Measurements from ENCODE around the gene ATG13. TPM values are rescaled to one million over a fixed set of nuclear protein-coding genes. Genes with fewer than 3 reads are reported as not detected.
"Not testable (repeated sequence)": the region's sequence is repeated elsewhere in the genome, so short reads cannot be mapped to it uniquely, and the experiment has no call there.

The ATG13 gene
- polyA plus RNA-seq, 6 donors from 2014 or later = 43.3 to 70.8 (median 56.3) TPM

DNA sequence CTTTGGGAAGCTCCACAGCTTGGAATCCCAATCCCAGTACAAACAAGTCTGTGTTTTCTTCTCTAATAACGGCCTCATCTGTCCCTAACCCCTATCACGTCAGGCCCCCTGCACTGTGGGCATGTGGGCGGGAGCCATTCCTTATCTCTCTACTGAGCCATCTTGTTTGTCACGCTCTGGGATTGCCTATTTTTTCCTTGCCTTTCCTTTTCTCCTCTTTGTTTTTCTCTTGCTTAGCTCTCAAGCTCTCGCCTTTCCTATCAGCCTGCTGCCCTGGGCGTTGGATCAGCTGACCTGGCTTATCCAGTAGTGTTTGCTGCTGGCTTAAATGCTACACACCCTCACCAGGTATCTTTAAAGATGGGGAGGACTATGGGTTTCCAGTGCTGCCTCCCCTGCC, 47.3 kb downstream of the ATG13 start:
- H3K4me3 Mint-ChIP-seq = no peak overlapping the region
- peak overlapping the region in 2 of 6 donors; percentile 39 to 69 for H3K27ac Mint-ChIP-seq
- H3K4me1 Mint-ChIP-seq = peaks cover 0 to 4% (median 0%) of the 10 kb centered on the region in 3 donors
- ATAC-seq (ENCODE audit: low read depth in 2 of 2) = no peak
- H3K36me3 Mint-ChIP-seq = peaks cover 21 to 25% of the 10 kb centered on the region in 2 donors
- H3K27me3 Mint-ChIP-seq = no peaks in the 10 kb centered on the region
- no peak for DNase-seq
- H3K9me3 Mint-ChIP-seq = no peaks in the 10 kb centered on the region

DNA sequence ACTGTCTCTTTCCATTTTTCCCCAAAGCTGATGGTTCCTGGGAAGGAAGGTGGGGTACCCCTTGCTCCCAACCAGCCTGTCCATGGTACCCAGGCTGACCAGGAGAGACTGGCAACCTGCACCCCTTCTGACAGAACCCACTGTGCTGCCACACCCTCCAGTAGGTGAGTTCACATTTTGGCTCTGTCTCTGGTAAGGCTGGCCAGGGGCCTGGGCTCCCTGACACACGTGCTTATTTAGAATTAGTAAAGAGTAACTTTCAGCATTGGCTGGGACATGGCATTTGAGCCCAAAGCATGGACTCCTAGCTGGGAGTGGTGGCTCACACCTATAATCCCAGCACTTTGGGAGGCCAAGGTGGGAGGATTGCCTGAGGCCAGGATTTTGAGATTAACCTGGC, 48.0 kb downstream of the ATG13 start:
- Mint-ChIP-seq H3K36me3 (peaks cover 18 to 28% of the 10 kb centered on the region in 2 donors), H3K27me3 (no peaks in the 10 kb centered on the region), H3K4me1 (peaks cover 0 to 4% (median 0%) of the 10 kb centered on the region in 3 donors), H3K27ac (peak overlapping the region in 1 of 6 donors; percentile 39), H3K9me3 (no peaks in the 10 kb centered on the region), H3K4me3 (no peak overlapping the region)
- ATAC-seq (ENCODE audit: low read depth in 2 of 2) (no peak), DNase-seq (no peak)

DNA sequence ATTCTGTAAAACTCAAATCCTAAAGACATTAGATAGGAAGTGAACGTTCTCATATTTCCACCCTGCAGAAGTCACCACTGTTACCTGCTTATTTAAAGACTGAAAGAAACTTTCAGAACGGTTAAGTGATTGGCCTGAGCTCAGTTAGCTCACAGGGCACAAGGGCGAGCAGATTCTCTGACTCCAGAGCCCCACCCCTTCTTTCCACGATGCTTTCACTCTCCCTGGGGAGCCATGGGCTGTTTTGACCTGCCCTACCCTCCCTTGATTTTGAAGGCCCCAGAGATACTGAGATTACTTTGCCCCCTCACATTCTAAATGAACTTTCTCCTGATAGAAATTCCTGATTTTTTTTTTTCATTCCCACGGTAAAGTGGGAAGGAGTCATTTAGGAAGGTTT, 49.2 kb downstream of the ATG13 start:
- Mint-ChIP-seq H3K27ac (peak overlapping the region in 2 of 6 donors; percentile 51 to 59), H3K27me3 (no peaks in the 10 kb centered on the region), H3K4me1 (peaks cover 0 to 4% (median 0%) of the 10 kb centered on the region in 3 donors), H3K9me3 (no peaks in the 10 kb centered on the region), H3K36me3 (peaks cover 18 to 28% of the 10 kb centered on the region in 2 donors), H3K4me3 (no peak overlapping the region)
- no peak for DNase-seq
- no peak for ATAC-seq (ENCODE audit: low read depth in 2 of 2)

DNA sequence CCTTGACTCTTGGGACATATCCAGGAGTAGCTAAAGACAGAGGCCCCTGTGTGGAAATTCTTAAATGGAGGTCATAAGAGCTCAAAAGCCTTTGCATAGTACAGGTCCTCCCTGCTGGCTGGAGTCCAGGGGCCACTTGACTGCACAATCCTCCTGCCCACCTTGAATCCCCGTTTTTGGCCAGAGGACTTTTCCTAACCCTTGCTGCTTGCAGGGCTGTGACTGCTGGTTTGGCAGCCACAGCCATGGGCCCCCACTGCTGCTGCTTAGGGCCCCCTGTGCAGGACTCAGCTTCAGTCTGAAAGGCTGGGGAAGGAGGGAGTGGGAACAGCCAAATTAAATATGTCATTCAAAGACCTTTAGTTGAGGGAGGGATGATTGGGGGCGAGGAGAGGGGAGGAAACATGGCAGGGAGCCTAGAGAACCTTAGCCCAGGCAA, 49.7 kb downstream of the ATG13 start:
- H3K27ac Mint-ChIP-seq = peak overlapping the region in 1 of 6 donors; percentile 59
- ATAC-seq (ENCODE audit: low read depth in 2 of 2) = no peak
- H3K36me3 Mint-ChIP-seq = peaks cover 18 to 30% of the 10 kb centered on the region in 2 donors
- H3K27me3 Mint-ChIP-seq = no peaks in the 10 kb centered on the region
- H3K4me3 Mint-ChIP-seq = no peak overlapping the region
- H3K9me3 Mint-ChIP-seq = no peaks in the 10 kb centered on the region
- peaks cover 0 to 4% (median 0%) of the 10 kb centered on the region in 3 donors for H3K4me1 Mint-ChIP-seq
- DNase-seq = no peak

DNA sequence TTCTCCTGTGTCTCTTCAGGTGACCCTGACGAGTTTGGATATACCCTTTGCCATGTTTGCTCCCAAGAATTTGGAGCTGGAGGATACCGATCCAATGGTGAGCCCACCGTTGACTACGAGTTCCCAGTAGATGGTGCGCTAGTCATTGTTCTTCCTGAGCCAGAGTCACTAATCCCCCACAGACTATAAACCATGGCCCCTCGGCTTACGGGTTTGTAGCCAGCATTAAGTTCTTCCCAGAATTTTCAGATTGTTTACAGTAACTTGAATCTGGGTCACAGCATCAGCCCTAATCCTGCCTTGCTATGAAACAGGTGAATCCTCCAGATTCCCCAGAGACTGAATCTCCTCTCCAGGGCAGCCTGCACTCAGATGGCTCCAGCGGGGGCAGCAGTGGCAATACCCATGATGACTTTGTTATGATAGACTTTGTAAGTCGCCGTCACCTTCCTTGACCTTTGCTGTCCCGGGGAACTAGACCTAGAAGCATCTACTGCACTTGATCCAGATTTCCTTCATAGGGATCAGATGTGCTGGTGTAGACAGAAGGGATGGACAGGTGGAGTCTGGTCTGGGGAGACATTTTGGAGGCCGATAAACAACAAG, 51.2 kb downstream of the ATG13 start:
- Mint-ChIP-seq H3K4me1 (peaks cover 0 to 4% (median 3%) of the 10 kb centered on the region in 3 donors), H3K36me3 (peaks cover 18 to 39% of the 10 kb centered on the region in 2 donors), H3K4me3 (peak overlapping the region in 1 of 8 donors; percentile 4), H3K27ac (peak overlapping the region in 2 of 6 donors; percentile 15 to 59), H3K27me3 (no peaks in the 10 kb centered on the region), H3K9me3 (no peaks in the 10 kb centered on the region)
- ATAC-seq (ENCODE audit: low read depth in 2 of 2) = no peak
- DNase-seq = no peak

GRCh38 chr11:46669711-46670139, 52.4 kb downstream of the ATG13 start:
- Mint-ChIP-seq H3K27ac (peak overlapping the region in 1 of 6 donors; percentile 39), H3K4me1 (peaks cover 5 to 14% (median 9%) of the 10 kb centered on the region in 3 donors), H3K27me3 (no peaks in the 10 kb centered on the region), H3K9me3 (no peaks in the 10 kb centered on the region), H3K4me3 (no peak overlapping the region), H3K36me3 (peaks cover 18 to 29% of the 10 kb centered on the region in 2 donors)
- DNase-seq (no peak), ATAC-seq (ENCODE audit: low read depth in 2 of 2) (no peak)

- DNase-seq; H3K4me3 Mint-ChIP-seq; ATAC-seq (ENCODE audit: low read depth in 2 of 2); H3K27me3 Mint-ChIP-seq; H3K9me3 Mint-ChIP-seq: not testable (repeated sequence)
- Mint-ChIP-seq H3K4me1 (peaks cover 9 to 22% (median 15%) of the 10 kb centered on the region in 3 donors), H3K36me3 (peaks cover 18 to 26% of the 10 kb centered on the region in 2 donors), H3K27ac (peak overlapping the region in 1 of 6 donors; percentile 37)
Observed at GRCh38 chr11:46670521-46670920, 53.2 kb downstream of the ATG13 start.

DNA sequence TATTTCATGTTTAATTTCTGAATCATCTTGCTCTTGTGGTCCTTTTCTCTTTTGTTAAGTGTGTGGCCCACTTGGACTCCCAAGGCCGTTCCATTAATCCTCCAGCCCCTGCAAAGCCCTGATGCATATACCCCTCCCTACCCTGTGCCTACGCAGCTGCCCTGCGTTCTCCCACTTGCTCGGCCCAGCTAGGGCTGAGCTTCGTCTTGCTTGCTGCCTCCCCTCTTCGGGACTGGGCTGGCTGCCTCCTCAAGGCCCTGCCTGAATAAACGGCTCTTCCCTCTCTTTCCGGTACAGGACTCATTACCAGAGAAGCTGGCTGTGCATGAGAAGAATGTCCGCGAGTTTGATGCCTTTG, 54.6 kb downstream of the ATG13 start:
- DNase-seq = no peak
- Mint-ChIP-seq H3K36me3 (peaks cover 8 to 21% of the 10 kb centered on the region in 2 donors), H3K4me3 (no peak overlapping the region), H3K27ac (peak overlapping the region in 3 of 6 donors; percentile 22 to 42 (median 39)), H3K27me3 (no peaks in the 10 kb centered on the region), H3K4me1 (peaks cover 16 to 34% (median 17%) of the 10 kb centered on the region in 3 donors), H3K9me3 (no peaks in the 10 kb centered on the region)
- ATAC-seq (ENCODE audit: low read depth in 2 of 2) = no peak

GRCh38 chr11:46672381-46672839, 55.1 kb downstream of the ATG13 start:
- H3K4me3 Mint-ChIP-seq = no peak overlapping the region
- no peaks in the 10 kb centered on the region for H3K9me3 Mint-ChIP-seq
- no peaks in the 10 kb centered on the region for H3K27me3 Mint-ChIP-seq
- peaks cover 21 to 39% (median 22%) of the 10 kb centered on the region in 3 donors for H3K4me1 Mint-ChIP-seq
- peaks cover 6 to 18% of the 10 kb centered on the region in 2 donors for H3K36me3 Mint-ChIP-seq
- ATAC-seq (ENCODE audit: low read depth in 2 of 2) (no peak), DNase-seq (no peak)
- H3K27ac Mint-ChIP-seq = peak overlapping the region in 4 of 6 donors; percentile 39 to 96 (median 84)

GRCh38 chr11:46673713-46674462, 56.5 kb downstream of the ATG13 start:
- Mint-ChIP-seq H3K9me3 (no peaks in the 10 kb centered on the region), H3K36me3 (peaks cover 6 to 24% of the 10 kb centered on the region in 2 donors), H3K27ac (peak overlapping the region in 5 of 6 donors; percentile 83 to 94 (median 89)), H3K4me3 (no peak overlapping the region), H3K4me1 (peaks cover 22 to 40% (median 27%) of the 10 kb centered on the region in 3 donors), H3K27me3 (no peaks in the 10 kb centered on the region)
- DNase-seq = no peak
- ATAC-seq (ENCODE audit: low read depth in 2 of 2) = no peak

GRCh38 chr11:46674463-46675287, 57.3 kb downstream of the ATG13 start:
- Mint-ChIP-seq H3K4me3 (peak overlapping the region in 4 of 8 donors; percentile 7 to 70 (median 43)), H3K4me1 (peaks cover 22 to 40% (median 27%) of the 10 kb centered on the region in 3 donors), H3K27me3 (no peaks in the 10 kb centered on the region), H3K9me3 (no peaks in the 10 kb centered on the region), H3K27ac (peak overlapping the region; percentile 83 to 94 (median 90)), H3K36me3 (peaks cover 2 to 21% of the 10 kb centered on the region in 2 donors)
- ATAC-seq (ENCODE audit: low read depth in 2 of 2) = peak; percentile 51 to 56
- peak; percentile 11 for DNase-seq

DNA sequence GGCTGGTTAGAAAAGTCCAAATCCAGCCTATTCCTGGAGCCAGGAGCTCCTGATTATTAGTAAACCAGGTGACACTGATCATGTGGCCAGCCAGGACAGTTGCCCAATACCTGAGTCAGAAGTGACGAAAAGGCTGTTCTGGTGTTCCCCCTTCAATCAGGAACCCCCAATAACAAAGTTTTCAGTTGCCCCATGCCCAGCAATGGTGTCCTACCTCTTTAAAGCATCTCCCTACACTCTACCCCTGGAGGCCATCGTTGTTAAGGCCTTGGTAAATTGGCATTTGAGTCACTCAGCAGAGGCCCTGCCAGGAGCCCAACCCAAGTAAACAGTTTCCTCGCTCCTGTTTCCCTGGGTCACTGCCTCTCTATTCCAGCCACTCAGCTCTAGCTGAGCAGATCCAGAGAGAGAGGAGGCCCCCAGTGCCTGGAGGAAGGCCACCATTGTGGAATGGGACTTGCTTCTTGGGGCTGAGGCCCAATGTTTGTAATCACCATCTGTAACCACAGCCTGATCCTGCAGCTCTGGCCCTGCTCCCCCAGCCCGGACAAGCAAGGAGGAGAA, 58.0 kb downstream of the ATG13 start:
- H3K4me1 Mint-ChIP-seq = peaks cover 22 to 40% (median 27%) of the 10 kb centered on the region in 3 donors

More for the DNA sequence above, 58.0 kb downstream of the ATG13 start:
- Mint-ChIP-seq H3K4me3 (peak overlapping the region in 2 of 8 donors; percentile 38 to 45), H3K9me3 (no peaks in the 10 kb centered on the region), H3K36me3 (peaks cover 0 to 18% of the 10 kb centered on the region in 2 donors), H3K27ac (peak overlapping the region in 4 of 6 donors; percentile 32 to 94 (median 87)), H3K27me3 (no peaks in the 10 kb centered on the region)
- DNase-seq (no peak), ATAC-seq (ENCODE audit: low read depth in 2 of 2) (no peak)

Measured in naive B cell (primary cell).